ENCODE data around the gene ZNF8. TPM values are rescaled to one million over a fixed set of nuclear protein-coding genes. Genes with fewer than 3 reads are reported as not detected.
"Not testable (repeated sequence)": the region's sequence is repeated elsewhere in the genome, so short reads cannot be mapped to it uniquely, and the experiment has no call there.

The ZNF8 gene
- total RNA-seq, 2 donors from 2014 or later: 3.4 to 3.8 TPM

DNA sequence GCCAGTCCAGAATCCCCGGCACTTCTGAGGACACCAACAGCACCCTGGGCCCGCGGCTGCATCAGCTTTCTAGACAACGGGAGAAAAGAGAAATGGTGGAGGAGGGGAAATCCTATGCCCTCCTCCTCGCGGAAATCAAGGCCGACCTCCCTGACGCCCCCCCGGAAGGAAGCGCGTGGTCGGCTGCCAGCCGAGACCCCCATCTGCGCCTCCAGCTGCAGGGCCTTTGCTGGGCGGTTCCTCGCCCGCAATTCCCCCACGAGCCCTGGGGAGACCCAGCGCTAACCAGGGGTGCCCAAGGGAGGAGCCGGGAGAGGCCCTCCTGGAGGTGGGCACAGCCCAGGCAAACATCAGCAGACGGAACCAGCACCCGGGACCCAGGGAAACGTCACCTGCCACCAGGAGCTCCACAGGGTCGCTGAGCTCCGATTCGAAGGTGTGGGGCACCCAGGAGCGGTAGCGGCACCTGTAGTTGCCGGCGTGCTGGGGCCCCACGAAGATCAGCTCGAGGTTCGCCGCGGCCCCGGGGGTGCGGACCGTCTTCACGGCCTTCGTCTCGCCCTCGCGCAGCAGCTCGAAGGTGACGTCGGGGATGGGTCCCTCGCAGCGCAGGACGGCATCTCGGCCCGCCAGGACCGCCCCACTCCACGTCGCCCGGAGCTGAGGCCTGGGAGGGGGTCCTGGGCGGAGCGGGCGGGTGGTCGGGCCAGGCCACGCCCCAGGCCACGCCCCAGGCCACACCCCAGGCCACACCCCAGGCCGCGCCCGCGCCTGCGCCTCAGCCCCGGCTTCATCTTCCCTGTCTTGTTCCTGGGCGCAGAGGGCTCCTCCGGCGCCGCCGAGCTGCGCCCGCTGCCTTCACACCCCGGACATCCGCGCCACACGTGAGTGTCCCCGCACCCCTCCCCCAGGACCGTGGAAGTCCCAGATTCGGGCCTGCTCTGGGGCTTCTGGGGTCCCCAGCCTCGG lies 68.5 kb downstream of the ZNF8 start:
- intact Hi-C loops (cut with DNase I): no loop called here
- Histone ChIP-seq H3K4me1 (no peaks in the 10 kb centered on the region), H3K4me3 (peak overlapping the region; percentile 48), H3K27ac (peak overlapping the region; percentile 36), H3K9ac (ENCODE audit: low read depth in 2 of 2, low read length in 2 of 2) (peak overlapping the region; percentile 40 to 66), H3K36me3 (no peaks in the 10 kb centered on the region), H3K9me3 (no peaks in the 10 kb centered on the region), H3K27me3 (peaks cover 14% of the 10 kb centered on the region)
- peak; percentile 37 for DNase-seq
- TF ChIP-seq, protein P1, sequence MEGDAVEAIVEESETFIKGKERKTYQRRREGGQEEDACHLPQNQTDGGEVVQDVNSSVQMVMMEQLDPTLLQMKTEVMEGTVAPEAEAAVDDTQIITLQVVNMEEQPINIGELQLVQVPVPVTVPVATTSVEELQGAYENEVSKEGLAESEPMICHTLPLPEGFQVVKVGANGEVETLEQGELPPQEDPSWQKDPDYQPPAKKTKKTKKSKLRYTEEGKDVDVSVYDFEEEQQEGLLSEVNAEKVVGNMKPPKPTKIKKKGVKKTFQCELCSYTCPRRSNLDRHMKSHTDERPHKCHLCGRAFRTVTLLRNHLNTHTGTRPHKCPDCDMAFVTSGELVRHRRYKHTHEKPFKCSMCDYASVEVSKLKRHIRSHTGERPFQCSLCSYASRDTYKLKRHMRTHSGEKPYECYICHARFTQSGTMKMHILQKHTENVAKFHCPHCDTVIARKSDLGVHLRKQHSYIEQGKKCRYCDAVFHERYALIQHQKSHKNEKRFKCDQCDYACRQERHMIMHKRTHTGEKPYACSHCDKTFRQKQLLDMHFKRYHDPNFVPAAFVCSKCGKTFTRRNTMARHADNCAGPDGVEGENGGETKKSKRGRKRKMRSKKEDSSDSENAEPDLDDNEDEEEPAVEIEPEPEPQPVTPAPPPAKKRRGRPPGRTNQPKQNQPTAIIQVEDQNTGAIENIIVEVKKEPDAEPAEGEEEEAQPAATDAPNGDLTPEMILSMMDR (IDR thresholded peaks at IDR 0.05): no peak

DNA sequence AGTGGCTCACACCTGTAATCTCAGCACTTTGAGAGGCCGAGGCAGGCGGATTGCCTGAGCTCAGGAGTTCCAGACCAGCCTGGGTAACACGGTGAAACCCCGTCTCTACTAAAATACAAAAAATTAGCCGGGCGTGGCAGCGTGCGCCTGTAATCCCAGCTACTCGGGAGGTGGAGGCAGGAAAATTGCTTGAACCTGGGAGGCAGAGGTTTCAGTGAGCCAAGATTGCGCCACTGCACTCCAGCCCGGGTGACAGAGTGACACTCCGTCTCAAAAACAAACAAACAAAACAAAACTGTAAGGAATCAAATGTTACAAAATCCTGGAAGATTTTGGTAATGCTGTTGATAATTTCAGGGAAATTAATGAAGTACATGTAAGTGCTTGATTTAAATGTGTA lies 69.3 kb downstream of the ZNF8 start:
- Histone ChIP-seq H3K4me3 (peak overlapping the region; percentile 48), H3K27me3 (peaks cover 14% of the 10 kb centered on the region), H3K27ac (peak overlapping the region; percentile 36), H3K9ac (ENCODE audit: low read depth in 2 of 2, low read length in 2 of 2) (peak overlapping the region; percentile 40 to 51)
- H3K9me3 ChIP-seq; DNase-seq; intact Hi-C loops (cut with DNase I); H3K36me3 ChIP-seq; H3K4me1 ChIP-seq: not testable (repeated sequence)

DNA sequence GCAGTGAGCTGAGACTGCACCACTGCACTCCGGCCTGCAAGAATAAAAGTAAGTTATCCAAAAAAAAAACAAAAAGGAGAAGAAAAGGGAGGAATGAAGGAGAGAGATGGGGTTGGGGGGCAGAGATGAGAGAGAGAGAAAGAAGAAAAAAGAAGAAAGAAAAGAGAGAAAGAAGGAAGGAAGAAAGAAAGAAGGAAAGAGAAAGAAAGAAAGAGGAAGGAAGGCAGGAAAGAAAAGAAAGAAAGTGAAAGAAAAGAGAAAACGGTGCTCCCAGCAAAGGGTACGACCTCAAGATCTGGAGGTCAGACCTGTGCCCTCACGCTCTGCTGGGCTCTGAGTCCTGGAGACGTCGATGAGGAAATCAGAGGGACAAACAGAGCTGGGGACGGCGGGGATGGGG lies 70.8 kb downstream of the ZNF8 start:
- Histone ChIP-seq H3K27me3 (peaks cover 14% of the 10 kb centered on the region), H3K4me3 (no peak overlapping the region), H3K9ac (ENCODE audit: low read depth in 2 of 2, low read length in 2 of 2) (no peak overlapping the region)

DNA sequence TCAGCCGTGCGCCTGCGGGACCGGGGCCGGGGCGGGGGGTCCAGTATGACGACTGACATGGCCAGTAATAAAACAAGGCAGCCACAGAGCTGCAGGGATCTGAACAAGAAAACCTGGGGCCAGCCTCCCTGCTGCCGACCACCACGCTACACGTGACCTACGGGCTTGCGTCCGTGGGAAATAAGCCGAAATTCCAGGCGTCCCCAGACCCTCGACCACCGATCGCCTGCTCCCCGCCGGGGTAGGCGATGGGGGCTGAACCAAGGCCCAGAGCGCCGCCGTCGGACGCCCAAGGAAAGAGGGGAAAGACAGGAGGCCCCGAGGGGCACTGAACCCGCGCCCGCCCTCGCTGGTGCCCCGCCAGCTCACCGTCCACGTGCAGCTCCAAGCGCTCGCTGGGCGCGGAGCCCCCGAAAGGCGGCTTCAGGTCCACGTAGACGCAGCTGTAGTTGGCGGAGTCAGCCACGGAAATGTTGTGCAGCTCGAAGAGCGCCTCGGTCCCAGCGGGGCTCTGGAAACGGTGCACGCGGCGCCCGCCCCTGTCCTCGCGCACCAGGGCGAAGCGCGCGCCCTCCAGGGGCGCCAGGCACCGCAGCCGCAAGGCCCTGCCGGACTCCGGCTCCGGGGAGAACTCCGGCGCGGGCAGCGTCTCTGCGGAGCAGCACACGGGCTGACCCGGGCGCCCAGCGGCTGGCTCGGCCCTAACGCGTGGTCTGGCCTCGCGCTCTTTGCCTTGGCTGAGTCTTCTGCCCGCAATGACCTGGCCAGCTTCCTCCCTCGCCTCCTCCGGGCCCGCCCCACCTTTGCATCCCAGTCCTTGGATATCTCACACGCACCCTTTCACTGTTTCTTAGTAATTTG lies 71.5 kb downstream of the ZNF8 start:
- Histone ChIP-seq H3K27ac (no peak overlapping the region), H3K4me3 (no peak overlapping the region), H3K9me3 (no peaks in the 10 kb centered on the region), H3K9ac (ENCODE audit: low read depth in 2 of 2, low read length in 2 of 2) (no peak overlapping the region), H3K36me3 (no peaks in the 10 kb centered on the region), H3K4me1 (no peaks in the 10 kb centered on the region), H3K27me3 (peaks cover 14% of the 10 kb centered on the region)
- intact Hi-C loops (cut with DNase I): no loop called here
- TF ChIP-seq, protein P1 (IDR thresholded peaks at IDR 0.05): no peak
- DNase-seq: no peak

More for the DNA sequence above, 70.8 kb downstream of the ZNF8 start:
- Histone ChIP-seq H3K27ac (no peak overlapping the region), H3K36me3 (no peaks in the 10 kb centered on the region), H3K9me3 (no peaks in the 10 kb centered on the region), H3K4me1 (no peaks in the 10 kb centered on the region)
- intact Hi-C loops (cut with DNase I): no loop called here
- TF ChIP-seq, protein P1 (IDR thresholded peaks at IDR 0.05): no peak
- no peak for DNase-seq

DNA sequence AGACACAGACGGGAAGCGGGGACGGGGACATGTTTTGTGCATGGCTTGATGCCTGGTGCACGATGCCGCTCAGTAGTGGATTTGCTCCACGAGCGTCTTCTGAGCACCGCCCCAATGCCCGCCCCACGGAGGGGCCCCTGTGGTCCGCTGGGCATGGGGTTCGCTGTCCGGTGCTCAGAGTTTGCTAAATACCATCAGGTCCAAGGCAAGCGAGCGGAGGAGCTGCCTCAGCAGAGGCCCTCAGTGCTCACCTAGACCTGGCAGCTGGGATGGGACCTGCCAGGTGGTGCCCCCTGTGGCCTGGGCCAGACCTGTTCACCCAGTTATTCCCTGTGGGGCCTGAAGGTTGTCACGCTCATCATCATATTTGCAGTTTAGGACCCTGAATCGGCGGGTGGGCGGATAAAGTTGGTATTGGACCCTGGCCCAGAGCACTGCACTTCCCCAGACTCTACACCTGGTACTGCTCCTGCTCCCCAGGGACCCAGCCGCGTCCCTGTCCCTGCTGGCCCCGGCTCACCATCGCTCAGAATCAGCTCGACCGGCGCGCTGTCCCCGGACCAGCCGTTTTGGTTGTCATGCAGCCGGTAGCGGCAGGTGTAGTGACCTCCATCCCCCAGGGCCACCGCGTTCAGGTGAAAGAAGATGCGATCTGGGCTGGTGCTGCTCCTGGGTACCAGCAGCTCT lies 72.3 kb downstream of the ZNF8 start:
- TF ChIP-seq, protein P1 (IDR thresholded peaks at IDR 0.05): no peak
- Histone ChIP-seq H3K27ac (no peak overlapping the region), H3K4me3 (no peak overlapping the region), H3K4me1 (no peaks in the 10 kb centered on the region), H3K9ac (ENCODE audit: low read depth in 2 of 2, low read length in 2 of 2) (no peak overlapping the region), H3K27me3 (peaks cover 16% of the 10 kb centered on the region), H3K9me3 (no peaks in the 10 kb centered on the region), H3K36me3 (no peaks in the 10 kb centered on the region)
- intact Hi-C loops (cut with DNase I): no loop called here
- DNase-seq: no peak
